DND-41 (cell line): Measurements from ENCODE around the gene RGS3.

Experiments used
- ATAC-seq: fragments of 200-7000 bp; cut with Tn5 transposase; 3 replicates; pipeline ENCODE4 v1.9.1; 2021; ENCODE audit warnings: low read depth; ENCODE audit not compliant: insufficient read depth
- DNase-seq: peaks from one replicate; pipeline ENCODE4 v3.0.0-alpha.2; 2020
- H2AFZ ChIP-seq: 2 replicates; pipeline ENCODE4 v1.6.0; 2012; ENCODE audit warnings: low read depth, low read length
- H3K27ac ChIP-seq: 2 replicates; pipeline ENCODE4 v1.5.1; 2012; ENCODE audit warnings: low read length, inconsistent platforms
- H3K27me3 ChIP-seq: fragments of 200-600 bp; sonication (generic); 2 replicates; pipeline ENCODE4 v1.6.0; 2012; ENCODE audit warnings: low read length, mild to moderate bottlenecking, inconsistent platforms; ENCODE audit not compliant: insufficient read depth, poor library complexity
- H3K36me3 ChIP-seq: 2 replicates; pipeline ENCODE4 v1.5.1; 2012; ENCODE audit warnings: low read length, inconsistent platforms; ENCODE audit not compliant: insufficient read depth
- H3K4me1 ChIP-seq: 2 replicates; pipeline ENCODE4 v1.5.1; 2012; ENCODE audit warnings: mild to moderate bottlenecking, low read length; ENCODE audit not compliant: insufficient read depth
- H3K4me2 ChIP-seq: 2 replicates; pipeline ENCODE4 v1.6.0; 2012; ENCODE audit warnings: mild to moderate bottlenecking, moderate library complexity, low read length, inconsistent platforms; ENCODE audit not compliant: insufficient read depth
- H3K4me3 ChIP-seq, 2 experiments: fragments of 200-600 bp in 1 of 2; shearing (Covaris generic) in 1 of 2; 2 replicates each; pipeline ENCODE4 v1.5.1; 2012 to 2016; ENCODE audit warnings: inconsistent platforms in 2 of 2, low read length in 2 of 2, mild to moderate bottlenecking in 2 of 2, low read depth in 1 of 2, moderate library complexity in 1 of 2
- H3K79me2 ChIP-seq: 2 replicates; pipeline ENCODE4 v1.6.0; 2012; ENCODE audit warnings: low read length, inconsistent platforms; ENCODE audit not compliant: insufficient read depth
- H3K9ac ChIP-seq: 2 replicates; pipeline ENCODE4 v1.6.0; 2012; ENCODE audit warnings: low read depth, mild to moderate bottlenecking, inconsistent platforms, low read length, moderate library complexity
- H3K9me3 ChIP-seq: 2 replicates; pipeline ENCODE4 v1.5.1; 2012; ENCODE audit warnings: low read length, moderate library complexity, mild to moderate bottlenecking, inconsistent platforms; ENCODE audit not compliant: insufficient read depth, severe bottlenecking
- H4K20me1 ChIP-seq: 2 replicates; pipeline ENCODE4 v1.6.0; 2012; ENCODE audit warnings: low read length; ENCODE audit not compliant: insufficient read depth
- CTCF ChIP-seq: IDR thresholded peaks from 2 replicates; pipeline ENCODE4 v1.5.1; 2012; ENCODE audit warnings: borderline replicate concordance, low read length, moderate library complexity, mild to moderate bottlenecking; ENCODE audit not compliant: poor library complexity, severe bottlenecking; ENCODE audit errors: extremely low read depth
- EZH2 ChIP-seq: IDR thresholded peaks from 3 replicates; pipeline ENCODE4 v1.6.1; 2012; ENCODE audit warnings: borderline replicate concordance, low read depth, mild to moderate bottlenecking, moderate library complexity, low read length, inconsistent platforms; ENCODE audit not compliant: severe bottlenecking

RGS3 gene

GRCh38 chr9:113590389-113590788, 126.9 kb downstream of the RGS3 start:
- H3K27me3 ChIP-seq, result no peaks in the 10 kb centered on the region
- H3K4me3 ChIP-seq, result no peak overlapping the region
- H3K9ac ChIP-seq, result no peak overlapping the region
- no peak overlapping the region for H3K4me2 ChIP-seq
- no peak for DNase-seq
- TF ChIP-seq EZH2, result no peak
- TF ChIP-seq CTCF, result no peak
- no peak overlapping the region for H2AFZ ChIP-seq
- no peaks in the 10 kb centered on the region for H3K4me1 ChIP-seq
- no peak overlapping the region for H3K27ac ChIP-seq
- no peaks in the 10 kb centered on the region for H3K79me2 ChIP-seq
- peaks cover 2% of the 10 kb centered on the region for H3K36me3 ChIP-seq
- no peak for ATAC-seq
- no peaks in the 10 kb centered on the region for H3K9me3 ChIP-seq
- H4K20me1 ChIP-seq, result no peaks in the 10 kb centered on the region; the same call in 1 of the 2 replicates

GRCh38 chr9:113590991-113591898, 127.7 kb downstream of the RGS3 start:
- DNase-seq (peak; percentile 52), ATAC-seq (peak; percentile 73)
- Histone ChIP-seq H3K9me3 (no peaks in the 10 kb centered on the region), H2AFZ (no peak overlapping the region), H3K4me3 (no peak overlapping the region), H3K4me2 (no peak overlapping the region), H3K27ac (no peak overlapping the region), H3K4me1 (no peaks in the 10 kb centered on the region), H3K36me3 (no peaks in the 10 kb centered on the region; the same call in 1 of the 2 replicates), H3K9ac (no peak overlapping the region), H3K79me2 (no peaks in the 10 kb centered on the region), H3K27me3 (no peaks in the 10 kb centered on the region), H4K20me1 (no peaks in the 10 kb centered on the region; the same call in 1 of the 2 replicates)
- TF ChIP-seq CTCF, result peak; percentile 73
- TF ChIP-seq EZH2, result no peak

GRCh38 chr9:113591899-113592625, 128.5 kb downstream of the RGS3 start:
- Histone ChIP-seq H2AFZ (no peak overlapping the region), H3K9ac (no peak overlapping the region), H3K4me2 (no peak overlapping the region), H3K36me3 (no peaks in the 10 kb centered on the region; the same call in 1 of the 2 replicates), H3K4me1 (no peaks in the 10 kb centered on the region), H3K27me3 (no peaks in the 10 kb centered on the region), H3K79me2 (no peaks in the 10 kb centered on the region), H3K4me3 (no peak overlapping the region), H3K9me3 (no peaks in the 10 kb centered on the region), H3K27ac (no peak overlapping the region), H4K20me1 (no peaks in the 10 kb centered on the region; the same call in 1 of the 2 replicates)
- DNase-seq (no peak), ATAC-seq (peak; percentile 30; the same call in 1 of the 3 replicates)
- TF ChIP-seq CTCF, result no peak
- TF ChIP-seq EZH2, result no peak
